ENCODE data around the gene SHFL. TPM values are rescaled to one million over a fixed set of nuclear protein-coding genes. Genes with fewer than 3 reads are reported as not detected.

SHFL gene
- total RNA-seq, 1 donor from 2014 or later, result 8.5 TPM

Small RNA genes lying within 50 kb of the gene (microRNA-seq; reads per million reads assigned to microRNA genes)
- not detected for gene MIR5589

Other genes with a start within 250 kb of the SHFL start
- 2.2 TPM for gene OLFM2, start 149.8 kb upstream of the SHFL start, total RNA-seq
- 10.1 TPM for gene COL5A3, start 75.8 kb upstream of the SHFL start, total RNA-seq
- not detected for gene RDH8, start 72.8 kb upstream of the SHFL start, total RNA-seq
- gene ANGPTL6, start 16.4 kb downstream of the SHFL start, total RNA-seq, result not detected
- 20.0 TPM for gene PPAN, start 20.0 kb downstream of the SHFL start, total RNA-seq
- gene P2RY11, start 25.4 kb downstream of the SHFL start, total RNA-seq, result 4.9 TPM
- gene EIF3G, start 33.6 kb downstream of the SHFL start, total RNA-seq, result 153 TPM
- 22.7 TPM for gene DNMT1, start 108.6 kb downstream of the SHFL start, total RNA-seq
- 5.9 TPM for gene S1PR2, start 145.0 kb downstream of the SHFL start, total RNA-seq
- 72.4 TPM for gene MRPL4, start 165.9 kb downstream of the SHFL start, total RNA-seq
- gene ICAM1, start 184.8 kb downstream of the SHFL start, total RNA-seq, result 6.4 TPM
- gene ICAM4, start 200.6 kb downstream of the SHFL start, total RNA-seq, result 0.46 TPM
- 0.11 TPM for gene ICAM5, start 203.6 kb downstream of the SHFL start, total RNA-seq
- 0.91 TPM for gene ZGLP1, start 223.5 kb downstream of the SHFL start, total RNA-seq
- 19.8 TPM for gene FDX2, start 229.7 kb downstream of the SHFL start, total RNA-seq
- gene RAVER1, start 247.2 kb downstream of the SHFL start, total RNA-seq, result 9.9 TPM

Measured in Right ventricle myocardium superior (tissue), 1 donor.